Liver (tissue), 3 donors: ENCODE data around the gene METTL21A.

Source experiments
- CTCF ChIP-seq: fragments of 150-350 bp; IDR thresholded peaks from 2 replicates; pipeline ENCODE4 v1.5.1; 2017; ENCODE audit warnings: improper control_type of control experiment, low read depth, low read length; ENCODE audit not compliant: missing input control
- FOXA1 ChIP-seq: IDR thresholded peaks from 2 replicates; pipeline ENCODE4 v1.6.1; 2016; ENCODE audit warnings: antibody characterized with exemption
- HNF4A ChIP-seq, 2 donors: conservative IDR thresholded peaks; 2 replicates each; pipeline ENCODE4 v1.6.1; 2016; ENCODE audit warnings: antibody characterized with exemption in 2 of 2, mild to moderate bottlenecking in 2 of 2
- JUND ChIP-seq, 2 donors: IDR thresholded peaks; 2 replicates each; pipeline ENCODE4 v1.6.1; 2016; ENCODE audit warnings: antibody characterized with exemption in 2 of 2
- MAX ChIP-seq: IDR thresholded peaks from 2 replicates; pipeline ENCODE4 v1.6.1; 2016; ENCODE audit warnings: antibody characterized with exemption
- RAD21 ChIP-seq, 2 donors: IDR thresholded peaks; 2 replicates each; pipeline ENCODE4 v1.6.1; 2016; ENCODE audit warnings: antibody characterized with exemption in 2 of 2, mild to moderate bottlenecking in 2 of 2
- REST ChIP-seq: IDR thresholded peaks from 2 replicates; pipeline ENCODE4 v1.6.1; 2016; ENCODE audit warnings: antibody characterized with exemption, mild to moderate bottlenecking
- RXRA ChIP-seq, 2 donors: IDR thresholded peaks; 2 replicates each; pipeline ENCODE4 v1.6.1; 2017 to 2018; ENCODE audit warnings: antibody characterized with exemption in 2 of 2, mild to moderate bottlenecking in 1 of 2
- YY1 ChIP-seq: IDR thresholded peaks from 2 replicates; pipeline ENCODE4 v1.6.1; 2016; ENCODE audit warnings: antibody characterized with exemption, mild to moderate bottlenecking
- ZBTB33 ChIP-seq: IDR thresholded peaks from 2 replicates; pipeline ENCODE4 v1.6.1; 2016; ENCODE audit warnings: antibody characterized with exemption
- donor health status: healthy.
- donor health status: healthy.

GRCh38 chr2:207565736-207566500 is 59.3 kb downstream of the METTL21A start:
- TF ChIP-seq CTCF (no peak), ZBTB33 (no peak), YY1 (no peak), RAD21 (IDR thresholded peaks at IDR 0.05) (no peak), JUND (IDR thresholded peaks at IDR 0.05) (no peak), REST (no peak), FOXA1 (no peak), HNF4A (conservative IDR thresholded peaks at IDR 0.05) (no peak), MAX (no peak), RXRA (IDR thresholded peaks at IDR 0.05) (no peak)
